ENCODE data around the gene PUM1.

- TF ChIP-seq POLR2A (IDR thresholded peaks at IDR 0.05), result no peak
- TF ChIP-seq CTCF (IDR thresholded peaks at IDR 0.05), result no peak
These were observed 98.7 kb downstream of the PUM1 start for GRCh38 chr1:30966690-30967369.
